Coronary artery (tissue), 2 donors: Measurements from ENCODE around the gene GASK1B.

ENCODE experiments used
- DNase-seq: peaks from one replicate; pipeline ENCODE4 v3.0.0-alpha.2; 2017; ENCODE audit warnings: low spot score
- H3K27ac ChIP-seq, 2 donors: fragments of 200-600 bp; sonication (generic); one replicate each; pipeline ENCODE4 v1.5.1; 2016 to 2019
- H3K4me3 ChIP-seq: fragments of 200-600 bp; sonication (generic); 2 replicates; pipeline ENCODE4 v1.5.1; 2016; ENCODE audit warnings: mild to moderate bottlenecking, moderate library complexity
- TF ChIP-seq, protein P1 (sequence below): fragments of 200-600 bp; sonication (generic); IDR thresholded peaks from one replicate; pipeline ENCODE4 v1.5.1; 2019; ENCODE audit warnings: antibody characterized with exemption

The GASK1B gene

DNA sequence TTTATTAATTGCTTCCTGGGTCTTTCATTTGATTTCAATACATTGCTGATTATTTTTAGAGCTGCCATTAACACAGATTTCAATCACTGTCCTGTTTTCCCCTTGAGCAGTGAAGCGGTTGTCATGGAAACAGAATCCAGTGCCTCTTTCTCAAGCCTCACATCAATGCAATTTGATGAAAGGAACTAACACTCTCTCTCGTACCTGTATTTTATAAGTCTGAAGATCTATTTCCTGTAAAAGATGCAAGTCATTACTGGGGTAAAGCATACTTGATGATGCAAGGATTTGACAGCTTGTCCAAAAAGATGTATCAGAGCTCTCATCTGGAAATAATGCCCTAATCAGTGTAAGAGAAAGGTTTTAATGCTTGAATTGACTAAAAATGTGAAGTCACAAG, 17.9 kb upstream of the GASK1B start:
- H3K27ac ChIP-seq, result peak overlapping the region in 1 of 2 donors; percentile 78
- TF ChIP-seq, protein P1, sequence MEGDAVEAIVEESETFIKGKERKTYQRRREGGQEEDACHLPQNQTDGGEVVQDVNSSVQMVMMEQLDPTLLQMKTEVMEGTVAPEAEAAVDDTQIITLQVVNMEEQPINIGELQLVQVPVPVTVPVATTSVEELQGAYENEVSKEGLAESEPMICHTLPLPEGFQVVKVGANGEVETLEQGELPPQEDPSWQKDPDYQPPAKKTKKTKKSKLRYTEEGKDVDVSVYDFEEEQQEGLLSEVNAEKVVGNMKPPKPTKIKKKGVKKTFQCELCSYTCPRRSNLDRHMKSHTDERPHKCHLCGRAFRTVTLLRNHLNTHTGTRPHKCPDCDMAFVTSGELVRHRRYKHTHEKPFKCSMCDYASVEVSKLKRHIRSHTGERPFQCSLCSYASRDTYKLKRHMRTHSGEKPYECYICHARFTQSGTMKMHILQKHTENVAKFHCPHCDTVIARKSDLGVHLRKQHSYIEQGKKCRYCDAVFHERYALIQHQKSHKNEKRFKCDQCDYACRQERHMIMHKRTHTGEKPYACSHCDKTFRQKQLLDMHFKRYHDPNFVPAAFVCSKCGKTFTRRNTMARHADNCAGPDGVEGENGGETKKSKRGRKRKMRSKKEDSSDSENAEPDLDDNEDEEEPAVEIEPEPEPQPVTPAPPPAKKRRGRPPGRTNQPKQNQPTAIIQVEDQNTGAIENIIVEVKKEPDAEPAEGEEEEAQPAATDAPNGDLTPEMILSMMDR, result no peak
- no peak overlapping the region for H3K4me3 ChIP-seq
- no peak for DNase-seq

DNA sequence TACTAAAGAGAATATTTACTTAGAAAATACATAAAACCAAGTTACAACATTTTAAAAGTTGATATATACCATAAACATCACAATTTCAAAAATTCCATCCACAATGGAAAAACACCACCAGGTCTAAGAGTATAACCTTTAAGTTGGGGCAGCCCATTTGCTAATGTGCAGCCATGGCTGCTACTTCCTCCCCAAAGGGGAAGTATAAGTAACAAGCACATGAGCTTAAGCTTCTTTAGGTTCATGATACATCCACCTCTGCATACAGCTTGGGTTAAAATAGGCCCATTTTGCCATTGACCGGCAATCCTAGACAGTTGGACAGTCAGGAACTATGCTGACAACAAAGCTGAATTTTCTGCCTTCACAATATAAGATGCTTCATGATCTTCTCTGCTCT, 16.6 kb upstream of the GASK1B start:
- Histone ChIP-seq H3K4me3 (no peak overlapping the region), H3K27ac (no peak overlapping the region)
- no peak for DNase-seq
- TF ChIP-seq, protein P1, result no peak

DNA sequence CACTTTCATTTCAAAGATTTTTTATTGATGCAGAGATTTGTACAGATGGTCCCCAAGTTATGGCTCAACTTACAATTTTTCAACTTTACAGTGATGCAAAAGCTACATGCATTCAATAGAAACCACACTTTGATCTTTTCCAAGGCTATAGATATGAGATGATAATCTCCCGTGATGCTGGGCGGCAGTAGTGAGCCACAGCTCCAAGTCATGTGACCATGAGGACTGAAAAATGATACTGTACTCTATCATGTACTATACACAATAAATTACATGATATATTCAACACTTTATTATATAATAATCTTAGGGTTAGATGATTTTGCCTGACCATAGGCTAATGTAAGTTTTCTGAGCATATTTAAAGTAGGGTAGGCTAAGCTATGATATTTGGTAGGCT, 14.0 kb upstream of the GASK1B start:
- Histone ChIP-seq H3K4me3 (no peak overlapping the region), H3K27ac (no peak overlapping the region)
- no peak for DNase-seq
- TF ChIP-seq, protein P1, result no peak

DNA sequence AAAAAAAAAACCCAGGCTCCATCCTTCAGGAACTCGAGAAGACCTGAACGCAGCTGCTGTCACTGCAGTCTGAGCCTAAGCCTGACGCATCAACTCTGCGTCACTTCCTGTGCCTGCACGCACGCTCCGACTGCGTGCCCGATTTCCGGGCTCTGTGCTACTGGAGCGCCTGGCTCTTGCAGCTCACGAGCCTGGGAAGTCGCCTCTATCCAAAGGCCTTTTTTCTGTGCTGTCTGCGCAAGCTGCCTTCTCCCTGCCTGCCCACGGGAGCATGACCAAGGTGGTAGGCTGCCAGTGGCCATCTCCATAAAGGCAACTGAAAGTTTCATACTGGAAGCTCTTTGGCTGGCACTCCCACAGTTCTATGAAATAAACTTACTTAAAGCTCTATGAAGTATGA, 9.9 kb upstream of the GASK1B start:
- TF ChIP-seq, protein P1, result no peak
- no peak for DNase-seq
- H3K4me3 ChIP-seq, result no peak overlapping the region
- H3K27ac ChIP-seq, result no peak overlapping the region

DNA sequence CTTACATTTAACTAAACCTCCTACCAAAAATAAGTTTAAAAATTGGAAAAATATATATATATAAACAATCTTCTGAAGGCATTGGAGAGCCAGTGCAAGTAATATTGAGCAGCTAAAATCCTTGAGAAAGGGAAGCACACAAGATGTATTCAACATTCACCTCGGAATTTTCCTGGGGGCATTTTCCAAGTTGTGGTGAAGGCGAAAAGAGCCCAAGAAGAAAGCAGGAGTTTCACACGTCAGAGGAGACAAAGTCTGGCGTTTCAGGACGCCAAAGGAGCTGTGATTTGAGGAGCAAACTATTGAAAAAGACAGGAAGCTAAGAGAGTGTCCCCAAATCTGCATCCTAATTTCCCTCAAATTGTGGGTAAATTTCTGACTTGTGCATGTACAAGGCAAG, 9.1 kb upstream of the GASK1B start:
- Histone ChIP-seq H3K4me3 (no peak overlapping the region), H3K27ac (no peak overlapping the region)
- no peak for DNase-seq
- TF ChIP-seq, protein P1, result no peak

DNA sequence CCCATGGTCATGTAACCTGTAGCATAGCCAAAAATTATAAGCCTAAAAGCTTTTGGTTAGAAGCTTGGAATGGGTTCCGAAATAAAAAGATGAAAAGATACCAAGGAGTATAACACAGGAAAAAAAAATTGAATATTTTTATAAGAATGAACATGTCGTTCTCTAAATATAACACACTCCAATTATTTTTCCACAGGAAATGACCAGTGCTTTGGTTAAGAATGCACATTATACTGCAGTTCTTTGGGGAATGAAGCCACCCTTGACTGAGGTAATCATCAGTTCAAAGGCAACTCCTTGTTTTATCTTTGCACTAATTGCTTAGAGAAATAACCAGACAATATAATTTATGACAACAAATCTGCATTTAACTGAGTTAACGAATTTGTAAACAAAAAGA, 6.6 kb upstream of the GASK1B start:
- no peak for DNase-seq
- Histone ChIP-seq H3K4me3 (no peak overlapping the region), H3K27ac (peak overlapping the region; percentile 77 to 79)
- TF ChIP-seq, protein P1, result no peak

DNA sequence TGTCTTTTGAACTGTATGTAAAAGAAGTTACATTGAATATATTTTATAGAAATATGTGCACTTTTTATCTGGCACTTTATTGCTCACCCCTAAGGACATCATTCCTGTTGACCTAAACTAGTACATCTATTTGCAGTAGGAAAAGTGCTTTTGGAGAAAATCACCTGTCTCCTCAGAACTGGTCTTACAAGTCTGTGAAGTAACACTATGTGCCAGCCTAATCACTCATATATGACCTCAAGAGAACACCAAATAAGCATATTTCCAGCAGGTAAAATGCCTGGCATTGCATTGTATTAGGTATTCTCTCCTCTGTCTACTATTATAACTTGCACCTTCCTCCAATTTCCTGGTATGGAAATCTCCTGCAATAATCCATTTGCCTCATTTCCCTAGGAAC, 4.0 kb upstream of the GASK1B start:
- peak overlapping the region in 1 of 2 donors; percentile 50 for H3K27ac ChIP-seq
- TF ChIP-seq, protein P1, result no peak
- DNase-seq, result no peak
- H3K4me3 ChIP-seq, result no peak overlapping the region
